Nephron (organoid): Measurements from ENCODE around the gene NPY1R.

Source experiments
- H3K27ac Mint-ChIP-seq, 3 experiments: 2 replicates each; pipeline ENCODE4 v1.8.0; 2020; ENCODE audit warnings: mixed read lengths in 3 of 3, mild to moderate bottlenecking in 2 of 3, moderate library complexity in 1 of 3
- H3K27me3 Mint-ChIP-seq: 2 replicates; pipeline ENCODE4 v1.8.0; 2021; ENCODE audit warnings: low read depth, mild to moderate bottlenecking, moderate library complexity, mixed read lengths
- H3K36me3 Mint-ChIP-seq: 2 replicates; pipeline ENCODE4 v1.8.0; 2020; ENCODE audit warnings: low read depth, mixed read lengths
- H3K4me1 Mint-ChIP-seq: 2 replicates; pipeline ENCODE4 v1.8.0; 2020; ENCODE audit warnings: mixed read lengths
- H3K4me3 Mint-ChIP-seq, 3 experiments: 2 replicates each; pipeline ENCODE4 v1.8.0; 2020; ENCODE audit warnings: mild to moderate bottlenecking in 3 of 3, mixed read lengths in 3 of 3, moderate library complexity in 2 of 3
- H3K9me3 Mint-ChIP-seq: 2 replicates; pipeline ENCODE4 v1.8.0; 2020; ENCODE audit warnings: mixed read lengths
- TF ChIP-seq, protein P1 (sequence below), 3 experiments: fragments of 200-600 bp; sonication (generic); IDR thresholded peaks; one replicate each; pipeline ENCODE4 v1.5.0; 2021; ENCODE audit warnings: antibody characterized with exemption in 3 of 3; ENCODE audit not compliant: unreplicated experiment in 3 of 3

The NPY1R gene

DNA sequence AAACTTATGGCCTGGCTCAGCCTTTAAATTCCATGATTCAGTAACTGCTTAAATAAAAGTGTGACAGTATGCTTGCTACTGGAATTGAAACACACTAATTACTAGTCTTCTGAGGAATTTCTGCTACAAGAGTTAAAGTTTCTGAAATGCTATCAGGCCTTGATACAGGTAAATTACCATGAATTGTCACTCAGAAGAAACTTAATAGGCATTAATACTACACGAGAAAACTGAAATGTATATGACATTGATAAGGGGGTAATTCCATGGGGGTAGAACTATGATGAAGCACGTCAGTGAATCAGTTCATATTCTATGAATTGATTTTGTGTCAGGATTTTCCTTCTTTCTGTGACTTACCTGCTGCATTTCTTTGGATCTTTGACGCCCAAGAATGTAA is 3.0 kb upstream of the NPY1R start:
- TF ChIP-seq, protein P1, sequence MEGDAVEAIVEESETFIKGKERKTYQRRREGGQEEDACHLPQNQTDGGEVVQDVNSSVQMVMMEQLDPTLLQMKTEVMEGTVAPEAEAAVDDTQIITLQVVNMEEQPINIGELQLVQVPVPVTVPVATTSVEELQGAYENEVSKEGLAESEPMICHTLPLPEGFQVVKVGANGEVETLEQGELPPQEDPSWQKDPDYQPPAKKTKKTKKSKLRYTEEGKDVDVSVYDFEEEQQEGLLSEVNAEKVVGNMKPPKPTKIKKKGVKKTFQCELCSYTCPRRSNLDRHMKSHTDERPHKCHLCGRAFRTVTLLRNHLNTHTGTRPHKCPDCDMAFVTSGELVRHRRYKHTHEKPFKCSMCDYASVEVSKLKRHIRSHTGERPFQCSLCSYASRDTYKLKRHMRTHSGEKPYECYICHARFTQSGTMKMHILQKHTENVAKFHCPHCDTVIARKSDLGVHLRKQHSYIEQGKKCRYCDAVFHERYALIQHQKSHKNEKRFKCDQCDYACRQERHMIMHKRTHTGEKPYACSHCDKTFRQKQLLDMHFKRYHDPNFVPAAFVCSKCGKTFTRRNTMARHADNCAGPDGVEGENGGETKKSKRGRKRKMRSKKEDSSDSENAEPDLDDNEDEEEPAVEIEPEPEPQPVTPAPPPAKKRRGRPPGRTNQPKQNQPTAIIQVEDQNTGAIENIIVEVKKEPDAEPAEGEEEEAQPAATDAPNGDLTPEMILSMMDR (IDR thresholded peaks at IDR 0.05; ENCODE audit: unreplicated experiment in 3 of 3): no peak
- Mint-ChIP-seq H3K9me3 (no peaks in the 10 kb centered on the region), H3K27me3 (peaks cover 56% of the 10 kb centered on the region), H3K4me1 (no peaks in the 10 kb centered on the region), H3K36me3 (no peaks in the 10 kb centered on the region), H3K27ac (no peak overlapping the region), H3K4me3 (no peak overlapping the region)

DNA sequence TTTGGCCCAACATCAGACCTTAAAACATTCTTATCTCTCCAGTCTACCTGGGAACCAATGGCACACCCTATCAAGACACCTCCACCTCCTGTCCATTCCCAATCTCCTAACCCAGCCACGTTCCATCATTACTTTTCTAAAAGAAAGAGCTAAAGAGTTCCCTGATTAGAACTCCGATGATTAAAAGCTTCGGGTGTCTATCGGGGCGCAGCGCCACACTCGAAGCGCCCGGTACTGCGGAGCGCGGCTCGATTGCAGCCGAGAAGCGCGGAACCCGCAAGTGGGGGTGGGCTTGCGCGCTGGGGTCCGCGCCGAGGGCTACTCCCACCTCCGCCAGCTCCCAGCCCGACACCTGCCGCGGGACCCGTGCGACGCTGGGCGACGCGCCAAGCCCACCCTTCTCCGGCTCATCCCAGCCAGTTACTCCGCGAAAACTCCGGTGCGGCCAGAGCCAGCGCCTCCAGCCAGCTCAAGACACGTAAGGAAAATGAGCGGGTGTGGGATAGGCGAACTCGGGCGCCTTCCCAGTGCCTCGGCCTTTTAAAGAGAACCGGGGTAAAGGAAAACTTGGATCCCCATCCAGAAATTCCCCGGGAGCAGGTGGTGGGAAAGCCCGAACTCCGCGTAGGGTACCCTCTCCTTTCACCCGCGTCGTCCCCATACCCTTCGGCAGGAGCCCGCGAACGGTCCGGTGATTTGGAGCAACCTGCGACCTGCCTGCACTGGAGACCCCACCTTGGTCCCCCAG is 593 bp downstream of the NPY1R start:
- no peaks in the 10 kb centered on the region for H3K4me1 Mint-ChIP-seq
- TF ChIP-seq, protein P1 (IDR thresholded peaks at IDR 0.05; ENCODE audit: unreplicated experiment in 3 of 3): peak in 2 of 3 experiments; percentile 11 to 13
- no peaks in the 10 kb centered on the region for H3K9me3 Mint-ChIP-seq
- peak overlapping the region; percentile 93 to 97 (median 94) for H3K4me3 Mint-ChIP-seq
- H3K27me3 Mint-ChIP-seq: peaks cover 39% of the 10 kb centered on the region
- no peaks in the 10 kb centered on the region for H3K36me3 Mint-ChIP-seq
- H3K27ac Mint-ChIP-seq: peak overlapping the region in 1 of 3 experiments; percentile 82

DNA sequence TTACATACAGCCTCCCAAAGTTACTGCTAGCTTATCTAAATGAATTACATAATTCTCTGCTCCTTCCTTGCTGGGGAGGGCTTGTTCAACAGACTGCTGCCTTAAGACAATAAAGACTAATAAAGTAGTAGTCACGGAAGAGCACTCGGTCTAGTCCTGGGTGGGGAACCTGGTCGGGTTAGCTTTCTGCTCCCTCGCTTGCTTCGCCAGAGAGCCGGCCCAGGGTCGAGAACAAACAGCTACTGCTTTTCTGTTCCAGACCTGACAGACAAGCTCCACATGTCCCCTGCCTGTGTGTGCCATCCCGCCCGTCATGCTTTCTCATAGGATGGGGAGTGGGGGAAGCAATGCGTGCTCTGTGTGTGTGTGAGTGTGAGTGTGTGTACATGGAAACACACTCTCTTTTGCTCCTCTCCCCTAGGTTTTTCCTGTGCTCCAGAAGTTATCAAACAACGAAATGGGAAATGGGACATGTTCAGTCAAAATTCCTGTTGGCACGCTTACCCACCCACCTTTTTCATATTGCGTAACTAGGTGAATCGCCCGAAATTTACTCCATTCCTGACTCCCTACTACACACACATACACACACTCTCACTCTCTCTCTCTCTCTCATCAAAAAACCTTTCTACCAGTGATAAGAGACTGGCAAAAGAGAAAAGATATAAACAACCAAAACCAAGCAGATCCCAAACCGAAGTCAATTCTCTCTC is 1.3 kb downstream of the NPY1R start:
- TF ChIP-seq, protein P1 (IDR thresholded peaks at IDR 0.05; ENCODE audit: unreplicated experiment in 3 of 3): no peak
- Mint-ChIP-seq H3K36me3 (no peaks in the 10 kb centered on the region), H3K27me3 (peaks cover 39% of the 10 kb centered on the region), H3K9me3 (no peaks in the 10 kb centered on the region), H3K4me3 (peak overlapping the region; percentile 93 to 97 (median 94)), H3K27ac (no peak overlapping the region), H3K4me1 (no peaks in the 10 kb centered on the region)

DNA sequence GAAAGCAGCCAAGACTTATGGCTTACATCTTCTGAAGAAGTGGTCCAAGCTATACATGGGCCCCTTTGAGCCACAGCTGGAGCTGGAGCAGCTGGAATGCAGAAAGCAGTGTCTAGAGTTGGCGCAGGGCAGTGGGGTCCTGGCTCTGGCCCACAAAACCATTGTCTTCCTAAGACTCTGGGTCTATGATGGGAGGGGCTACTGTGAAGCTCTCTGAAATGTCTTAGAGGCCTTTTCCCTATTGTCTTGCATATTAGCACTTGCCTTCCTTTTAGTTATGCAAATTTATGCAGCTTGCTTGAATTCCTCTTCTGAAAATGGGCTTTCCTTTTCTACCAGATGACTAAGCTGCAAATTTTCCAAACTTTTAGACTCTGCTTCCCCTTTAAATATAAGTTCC is 15.3 kb downstream of the NPY1R start:
- Mint-ChIP-seq H3K36me3 (no peaks in the 10 kb centered on the region), H3K27me3 (no peaks in the 10 kb centered on the region), H3K4me3 (no peak overlapping the region), H3K27ac (no peak overlapping the region), H3K4me1 (no peaks in the 10 kb centered on the region), H3K9me3 (peaks cover 23% of the 10 kb centered on the region)
- TF ChIP-seq, protein P1 (IDR thresholded peaks at IDR 0.05; ENCODE audit: unreplicated experiment in 3 of 3): no peak

DNA sequence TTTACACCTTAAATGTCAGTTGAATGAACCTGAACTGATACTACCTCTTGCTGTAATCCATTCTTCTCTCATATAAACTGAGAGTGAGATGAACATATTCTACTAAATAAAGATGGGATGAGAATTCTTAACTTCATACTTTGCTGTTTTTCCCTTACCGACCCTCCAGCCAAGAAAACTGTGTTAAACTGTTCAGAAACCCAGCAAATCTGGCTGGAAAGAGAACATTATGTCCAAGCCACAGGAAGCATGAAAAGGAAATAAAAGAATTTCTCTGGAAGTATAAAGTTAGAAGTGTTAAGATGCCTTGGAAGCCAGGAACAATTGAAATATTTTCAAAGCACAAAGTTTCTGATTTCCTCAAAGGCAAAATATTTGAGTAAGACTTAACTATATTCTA is 22.9 kb downstream of the NPY1R start:
- Mint-ChIP-seq H3K36me3 (no peaks in the 10 kb centered on the region), H3K9me3 (no peaks in the 10 kb centered on the region), H3K27me3 (no peaks in the 10 kb centered on the region), H3K27ac (no peak overlapping the region), H3K4me3 (no peak overlapping the region), H3K4me1 (no peaks in the 10 kb centered on the region)
- TF ChIP-seq, protein P1 (IDR thresholded peaks at IDR 0.05; ENCODE audit: unreplicated experiment in 3 of 3): no peak
